CD14-positive monocyte (primary cell): ENCODE measurements around the gene ZNF497. TPM values are rescaled to one million over a fixed set of nuclear protein-coding genes. Genes with fewer than 3 reads are reported as not detected.
"Not testable (repeated sequence)": the region's sequence is repeated elsewhere in the genome, so short reads cannot be mapped to it uniquely, and the experiment has no call there.

Experiments
- DNase-seq, 3 donors: peaks; one replicate each; pipeline ENCODE4 v3.0.0-alpha.2; 2011 to 2022
- H2AFZ ChIP-seq: 2 replicates; pipeline ENCODE4 v1.6.0; 2012; ENCODE audit warnings: mild to moderate bottlenecking, low read depth, low read length, inconsistent platforms; ENCODE audit not compliant: insufficient read depth, poor library complexity, severe bottlenecking
- H3K27ac ChIP-seq, 2 donors: 1 replicate in 1 of 2; 2 replicates in 1 of 2; pipeline ENCODE4 v1.5.1; 2012 to 2013; ENCODE audit warnings: low read length in 2 of 2, control low read depth in 1 of 2, inconsistent platforms in 1 of 2, low read depth in 1 of 2, mild to moderate bottlenecking in 1 of 2
- H3K27me3 ChIP-seq, 2 donors: one replicate each; pipeline versions ENCODE4 v1.6.0 to v1.6.1; 2011 to 2013; ENCODE audit warnings: low read length in 2 of 2; ENCODE audit not compliant: control insufficient read depth in 2 of 2, insufficient read depth in 2 of 2
- H3K36me3 ChIP-seq, 2 donors: replicated peaks in 1 of 2; 1 replicate in 1 of 2; 2 replicates in 1 of 2; pipeline versions ENCODE4 v1.5.1 to v1.6.1; 2012 to 2013; ENCODE audit warnings: low read length in 2 of 2, control low read depth in 1 of 2, inconsistent platforms in 1 of 2, mild to moderate bottlenecking in 1 of 2; ENCODE audit not compliant: insufficient read depth in 2 of 2, control insufficient read depth in 1 of 2
- H3K4me1 ChIP-seq, 2 donors: 1 replicate in 1 of 2; 2 replicates in 1 of 2; pipeline versions ENCODE4 v1.5.1 to v1.6.1; 2012 to 2013; ENCODE audit warnings: low read length in 2 of 2, control low read depth in 1 of 2, inconsistent platforms in 1 of 2, mild to moderate bottlenecking in 1 of 2, moderate library complexity in 1 of 2; ENCODE audit not compliant: insufficient read depth in 2 of 2, control insufficient read depth in 1 of 2
- H3K4me2 ChIP-seq: replicated peaks from 2 replicates; pipeline ENCODE3; 2012; ENCODE audit warnings: low read length, moderate library complexity, mild to moderate bottlenecking; ENCODE audit not compliant: poor library complexity, severe bottlenecking; ENCODE audit errors: extremely low read depth
- H3K4me3 ChIP-seq, 3 experiments: fragments of 200-600 bp in 1 of 3; sonication (generic) in 1 of 3; replicated peaks in 1 of 3; 1 replicate in 2 of 3; 2 replicates in 1 of 3; pipeline ENCODE4 v1.5.1; 2011 to 2013; ENCODE audit warnings: low read length in 3 of 3, mild to moderate bottlenecking in 3 of 3, control low read depth in 2 of 3, low read depth in 2 of 3, inconsistent platforms in 1 of 3, moderate library complexity in 1 of 3
- H3K79me2 ChIP-seq: 2 replicates; pipeline ENCODE4 v1.6.0; 2012; ENCODE audit warnings: mild to moderate bottlenecking, control low read depth, inconsistent platforms, low read length, moderate library complexity; ENCODE audit not compliant: insufficient read depth
- H3K9ac ChIP-seq: 2 replicates; pipeline ENCODE4 v1.6.0; 2017; ENCODE audit warnings: low read length, mild to moderate bottlenecking; ENCODE audit not compliant: insufficient read depth, poor library complexity, severe bottlenecking
- H3K9me3 ChIP-seq, 2 donors: replicated peaks in 1 of 2; 1 replicate in 1 of 2; 2 replicates in 1 of 2; pipeline versions ENCODE4 v1.5.1 to v1.6.1; 2012 to 2013; ENCODE audit warnings: low read length in 2 of 2, control low read depth in 1 of 2; ENCODE audit not compliant: control insufficient read depth in 1 of 2, insufficient read depth in 1 of 2
- H4K20me1 ChIP-seq: 2 replicates; pipeline ENCODE4 v1.6.0; 2012; ENCODE audit warnings: mild to moderate bottlenecking, low read length, control low read depth, moderate library complexity; ENCODE audit not compliant: insufficient read depth
- H3K27ac Mint-ChIP-seq, 7 donors: one replicate each; pipeline ENCODE4 v1.8.0; 2020; ENCODE audit warnings: mild to moderate bottlenecking in 7 of 7, mixed read lengths in 7 of 7, moderate library complexity in 6 of 7, inconsistent platforms in 2 of 7
- H3K27me3 Mint-ChIP-seq, 3 donors: one replicate each; pipeline ENCODE4 v1.8.0; 2021 to 2022; ENCODE audit warnings: low read depth in 3 of 3, mild to moderate bottlenecking in 3 of 3, mixed read lengths in 3 of 3, moderate library complexity in 3 of 3, inconsistent platforms in 1 of 3
- H3K36me3 Mint-ChIP-seq, 2 donors: one replicate each; pipeline ENCODE4 v1.8.0; 2020; ENCODE audit warnings: mixed read lengths in 2 of 2, inconsistent platforms in 1 of 2, mild to moderate bottlenecking in 1 of 2
- H3K4me1 Mint-ChIP-seq: one replicate; pipeline ENCODE4 v1.8.0; 2020; ENCODE audit warnings: mild to moderate bottlenecking, mixed read lengths
- H3K4me3 Mint-ChIP-seq, 2 donors: one replicate each; pipeline ENCODE4 v1.8.0; 2020; ENCODE audit warnings: mild to moderate bottlenecking in 2 of 2, mixed read lengths in 2 of 2, moderate library complexity in 1 of 2
- H3K9me3 Mint-ChIP-seq, 7 donors: one replicate each; pipeline ENCODE4 v1.8.0; 2020 to 2022; ENCODE audit warnings: mixed read lengths in 7 of 7, mild to moderate bottlenecking in 6 of 7, moderate library complexity in 6 of 7, inconsistent platforms in 2 of 7
- CTCF ChIP-seq: fragments of 200-600 bp; IDR thresholded peaks from one replicate; pipeline ENCODE4 v1.8.0; 2022; ENCODE audit warnings: antibody characterized with exemption, mild to moderate bottlenecking
- WGBS: methylation state at CpG from one replicate; pipeline ENCODE4 v1.1.5; 2013; ENCODE audit warnings: missing lambda C conversion rate; ENCODE audit not compliant: insufficient coverage; 5-methylcytosine and 5-hydroxymethylcytosine counted together
- intact Hi-C, 2 donors: fragments of 100-400 bp; cut with micrococcal nuclease; formaldehyde crosslinking; loops; one replicate each; pipeline versions ENCODE4 v1.15.0 to v1.15.1; 2023
- polyA plus RNA-seq, 3 donors: library from polyadenylated mRNA; depleted of rRNA in 1 of 3; unstranded in 2 of 3; stranded (reverse) in 1 of 3; fragments of 300-500 nt in 2 of 3; fragments of >200 nt in 1 of 3; fragmentation: Illumina TruSeq in 2 of 3; gene quantifications; 1 replicate in 2 of 3; 2 replicates in 1 of 3; pipeline ENCODE4 v1.2.3, GENCODE V29; 2012 to 2021

ZNF497 gene
- polyA plus RNA-seq, 3 donors = 0.28 to 0.60 (median 0.41) TPM

- Mint-ChIP-seq H3K9me3 (peaks cover 33 to 55% (median 47%) of the 10 kb centered on the region in 7 donors), H3K27ac (no peak overlapping the region), H3K4me1 (peaks cover 2% of the 10 kb centered on the region), H3K36me3 (peaks cover 76 to 96% of the 10 kb centered on the region in 2 donors), H3K4me3 (no peak overlapping the region), H3K27me3 (peaks cover 0 to 2% (median 1%) of the 10 kb centered on the region in 3 donors)
- DNase-seq = no peak
- no peak overlapping the region for H3K4me2 ChIP-seq
- H3K4me3 ChIP-seq = no peak overlapping the region
- peaks cover 24% of the 10 kb centered on the region for H3K79me2 ChIP-seq
- intact Hi-C loops = no loop called here
- peaks cover 52 to 89% of the 10 kb centered on the region in 2 donors for H3K36me3 ChIP-seq
- H3K4me1 ChIP-seq = peaks cover 0 to under 1% of the 10 kb centered on the region in 2 donors
- H4K20me1 ChIP-seq = no peaks in the 10 kb centered on the region
- WGBS = 94% methylated on average over 3 of the region's 7 CpGs
- H3K9me3 ChIP-seq = peaks cover 49 to 58% of the 10 kb centered on the region in 2 donors
- no peak overlapping the region for H3K9ac ChIP-seq
- no peak overlapping the region for H3K27ac ChIP-seq
- no peak for TF ChIP-seq CTCF
- H2AFZ ChIP-seq = no peak overlapping the region
- no peaks in the 10 kb centered on the region for H3K27me3 ChIP-seq
Measured at GRCh38 chr19:58311345-58311865, 51.1 kb downstream of the ZNF497 start.

GRCh38 chr19:58310685-58311084, 51.9 kb downstream of the ZNF497 start:
- peak; percentile 16 for TF ChIP-seq CTCF
- H3K27me3 ChIP-seq, H3K4me3 Mint-ChIP-seq, H3K4me2 ChIP-seq, H3K9ac ChIP-seq, H3K27ac ChIP-seq, H3K27ac Mint-ChIP-seq, H3K4me3 ChIP-seq, H3K4me1 Mint-ChIP-seq, DNase-seq, H3K27me3 Mint-ChIP-seq, intact Hi-C loops, H3K4me1 ChIP-seq, H2AFZ ChIP-seq, H4K20me1 ChIP-seq: not testable (repeated sequence)
- WGBS = 100% methylated on average over 4 of the region's 13 CpGs
- Histone ChIP-seq H3K36me3 (peaks cover 52 to 87% of the 10 kb centered on the region in 2 donors), H3K79me2 (peaks cover 32% of the 10 kb centered on the region), H3K9me3 (peaks cover 49 to 54% of the 10 kb centered on the region in 2 donors)
- H3K9me3 Mint-ChIP-seq = peaks cover 33 to 55% (median 49%) of the 10 kb centered on the region in 7 donors
- peaks cover 81 to 98% of the 10 kb centered on the region in 2 donors for H3K36me3 Mint-ChIP-seq
